Measurements from ENCODE around the gene NAXD.
"Not testable (repeated sequence)": the region's sequence is repeated elsewhere in the genome, so short reads cannot be mapped to it uniquely, and the experiment has no call there.

The NAXD gene

GRCh38 chr13:110615322-110616102, at the start of gene NAXD:
Gene NAXD (plus strand): TSS chr13:110615545. CDS start chr13:110615602, 57 bp downstream.
- peak; percentile 95 for DNase-seq (ENCODE audit: low spot score)

- DNase-seq (ENCODE audit: low spot score) = no peak
Measured at GRCh38 chr13:110566171-110566570, 49.2 kb upstream of the NAXD start.

- no peak for DNase-seq (ENCODE audit: low spot score)
Measured at GRCh38 chr13:110568612-110569011, 46.7 kb upstream of the NAXD start.

GRCh38 chr13:110569962-110570361, 45.4 kb upstream of the NAXD start:
- DNase-seq (ENCODE audit: low spot score) = not testable (repeated sequence)

- DNase-seq (ENCODE audit: low spot score) = no peak
Measured at GRCh38 chr13:110570886-110571285, 44.5 kb upstream of the NAXD start.

GRCh38 chr13:110571896-110572777, 43.2 kb upstream of the NAXD start:
- DNase-seq (ENCODE audit: low spot score) = no peak

- DNase-seq (ENCODE audit: low spot score) = no peak
Measured at GRCh38 chr13:110572778-110573118, 42.6 kb upstream of the NAXD start.

GRCh38 chr13:110574161-110574560, 41.2 kb upstream of the NAXD start:
- DNase-seq (ENCODE audit: low spot score) = no peak

GRCh38 chr13:110575322-110576069, 39.8 kb upstream of the NAXD start:
- DNase-seq (ENCODE audit: low spot score) = peak; percentile 12

GRCh38 chr13:110576070-110576394, 39.3 kb upstream of the NAXD start:
- DNase-seq (ENCODE audit: low spot score) = no peak

GRCh38 chr13:110576736-110577476, 38.4 kb upstream of the NAXD start:
- no peak for DNase-seq (ENCODE audit: low spot score)

GRCh38 chr13:110578363-110578762, 37.0 kb upstream of the NAXD start:
- DNase-seq (ENCODE audit: low spot score) = no peak

GRCh38 chr13:110580800-110581199, 34.5 kb upstream of the NAXD start:
- no peak for DNase-seq (ENCODE audit: low spot score)

- DNase-seq (ENCODE audit: low spot score) = no peak
Measured at GRCh38 chr13:110581506-110582185, 33.7 kb upstream of the NAXD start.

- no peak for DNase-seq (ENCODE audit: low spot score)
Measured at GRCh38 chr13:110582421-110582954, 32.9 kb upstream of the NAXD start.

GRCh38 chr13:110583178-110583865, 32.0 kb upstream of the NAXD start:
- DNase-seq (ENCODE audit: low spot score) = no peak

- no peak for DNase-seq (ENCODE audit: low spot score)
Measured at GRCh38 chr13:110589793-110590390, 25.5 kb upstream of the NAXD start.

- no peak for DNase-seq (ENCODE audit: low spot score)
Measured at GRCh38 chr13:110590577-110590976, 24.8 kb upstream of the NAXD start.

GRCh38 chr13:110592665-110593064, 22.7 kb upstream of the NAXD start:
- peak; percentile 50 for DNase-seq (ENCODE audit: low spot score)
